Measurements from ENCODE around the gene DDR1.

Gene DDR1

GRCh38 chr6:30837870-30838269 lies 46.4 kb upstream of the DDR1 start:
- DNase-seq (ENCODE audit: low read depth): no peak
- H3K4me3 ChIP-seq (ENCODE audit: control insufficient read depth, low read depth, low read length): no peak overlapping the region
- TF ChIP-seq CTCF (conservative IDR thresholded peaks at IDR 0.05; ENCODE audit: control insufficient read depth, insufficient read depth, low read depth, low read length): no peak

- H3K4me3 ChIP-seq (ENCODE audit: control insufficient read depth, low read depth, low read length): no peak overlapping the region
- no peak for TF ChIP-seq CTCF (conservative IDR thresholded peaks at IDR 0.05; ENCODE audit: control insufficient read depth, insufficient read depth, low read depth, low read length)
- DNase-seq (ENCODE audit: low read depth): no peak
These were observed 44.6 kb upstream of the DDR1 start for GRCh38 chr6:30839671-30840070.

GRCh38 chr6:30840084-30840934 lies 44.0 kb upstream of the DDR1 start:
- TF ChIP-seq CTCF (conservative IDR thresholded peaks at IDR 0.05; ENCODE audit: control insufficient read depth, insufficient read depth, low read depth, low read length): no peak
- DNase-seq (ENCODE audit: low read depth): no peak
- no peak overlapping the region for H3K4me3 ChIP-seq (ENCODE audit: control insufficient read depth, low read depth, low read length)

GRCh38 chr6:30840935-30841643 lies 43.2 kb upstream of the DDR1 start:
- no peak for TF ChIP-seq CTCF (conservative IDR thresholded peaks at IDR 0.05; ENCODE audit: control insufficient read depth, insufficient read depth, low read depth, low read length)
- peak; percentile 35 for DNase-seq (ENCODE audit: low read depth)
- no peak overlapping the region for H3K4me3 ChIP-seq (ENCODE audit: control insufficient read depth, low read depth, low read length)

- DNase-seq (ENCODE audit: low read depth): peak; percentile 52
- TF ChIP-seq CTCF (conservative IDR thresholded peaks at IDR 0.05; ENCODE audit: control insufficient read depth, insufficient read depth, low read depth, low read length): no peak
These were observed 42.4 kb upstream of the DDR1 start for GRCh38 chr6:30841644-30842504.

More at GRCh38 chr6:30841644-30842504, 42.4 kb upstream of the DDR1 start:
- no peak overlapping the region for H3K4me3 ChIP-seq (ENCODE audit: control insufficient read depth, low read depth, low read length)
